ENCODE data around the gene GINM1.

- no peak for TF ChIP-seq CTCF (IDR thresholded peaks at IDR 0.05)
- TF ChIP-seq POLR2AphosphoS5 (IDR thresholded peaks at IDR 0.05; ENCODE audit: low read depth, low read length): no peak
- no peak for TF ChIP-seq REST (IDR thresholded peaks at IDR 0.05; ENCODE audit: insufficient read depth in 1 of 2, low read depth in 2 of 2, low read length in 1 of 2)
- no peak for TF ChIP-seq SIN3A (IDR thresholded peaks at IDR 0.05; ENCODE audit: borderline replicate concordance, insufficient read depth, low read depth, low read length)
- no peak for TF ChIP-seq TCF7L2 (IDR thresholded peaks at IDR 0.05; ENCODE audit: low read depth, low read length)
Observed at GRCh38 chr6:149551920-149552319, 14.3 kb upstream of the GINM1 start.
